ENCODE results near the gene STPG1.

Gene STPG1

GRCh38 chr1:24337455-24337854 is 76.1 kb downstream of the STPG1 start:
- DNase-seq: no peak

GRCh38 chr1:24336075-24336474 is 77.5 kb downstream of the STPG1 start:
- no peak for DNase-seq

GRCh38 chr1:24331961-24332673 is 81.5 kb downstream of the STPG1 start:
- DNase-seq: no peak

GRCh38 chr1:24329797-24330543 is 83.6 kb downstream of the STPG1 start:
- no peak for DNase-seq

- DNase-seq: no peak
These were observed 84.3 kb downstream of the STPG1 start for GRCh38 chr1:24329331-24329730.

GRCh38 chr1:24327891-24328290 is 85.7 kb downstream of the STPG1 start:
- DNase-seq: no peak

GRCh38 chr1:24327486-24327885 is 86.1 kb downstream of the STPG1 start:
- DNase-seq: no peak

GRCh38 chr1:24325587-24326449 is 87.8 kb downstream of the STPG1 start:
- no peak for DNase-seq

- no peak for DNase-seq
These were observed 88.7 kb downstream of the STPG1 start for GRCh38 chr1:24324903-24325302.

- DNase-seq: no peak
These were observed 90.3 kb downstream of the STPG1 start for GRCh38 chr1:24323281-24323680.

- DNase-seq: no peak
These were observed 91.0 kb downstream of the STPG1 start for GRCh38 chr1:24322470-24323177.

- DNase-seq: no peak
These were observed 91.7 kb downstream of the STPG1 start for GRCh38 chr1:24321697-24322469.

GRCh38 chr1:24321126-24321525 is 92.5 kb downstream of the STPG1 start:
- no peak for DNase-seq

GRCh38 chr1:24319962-24320361 is 93.6 kb downstream of the STPG1 start:
- DNase-seq: no peak

- DNase-seq: peak in 1 of 2 experiments; percentile 69
These were observed 94.2 kb downstream of the STPG1 start, which contains the start of gene GRHL3 for GRCh38 chr1:24319312-24319863. Gene GRHL3, plus strand, starts transcription at chr1:24319357. Its CDS starts 195 bp downstream, at chr1:24319552.

- DNase-seq: no peak
These were observed 94.8 kb downstream of the STPG1 start for GRCh38 chr1:24318615-24319311.

- no peak for DNase-seq
These were observed 95.5 kb downstream of the STPG1 start for GRCh38 chr1:24317956-24318614.

GRCh38 chr1:24317081-24317480 is 96.5 kb downstream of the STPG1 start:
- no peak for DNase-seq

GRCh38 chr1:24316645-24317044 is 96.9 kb downstream of the STPG1 start:
- DNase-seq: no peak

- no peak for DNase-seq
These were observed 98.2 kb downstream of the STPG1 start for GRCh38 chr1:24315391-24315790.
